ENCODE data around the gene RBBP6.

- TF ChIP-seq CTCF (IDR thresholded peaks at IDR 0.05) (no peak), POLR2A (IDR thresholded peaks at IDR 0.05) (no peak)
These were observed 16.6 kb upstream of the RBBP6 start for GRCh38 chr16:24522751-24523150.
